MM.1S (cell line): Measurements from ENCODE around the gene PLPPR3.

Source experiments
- EZH2 ChIP-seq: fragments of 300-600 bp; sonication (generic); optimal IDR thresholded peaks from 2 replicates; pipeline ENCODE3; 2017; ENCODE audit warnings: low read depth, mild to moderate bottlenecking, antibody characterized with exemption, low read length, mixed read lengths
- TF ChIP-seq, protein P1 (sequence below): fragments of 300-600 bp; sonication (generic); IDR thresholded peaks from 2 replicates; pipeline ENCODE4 v1.5.1; 2016; ENCODE audit warnings: antibody characterized with exemption, low read length, mixed read lengths

DNA sequence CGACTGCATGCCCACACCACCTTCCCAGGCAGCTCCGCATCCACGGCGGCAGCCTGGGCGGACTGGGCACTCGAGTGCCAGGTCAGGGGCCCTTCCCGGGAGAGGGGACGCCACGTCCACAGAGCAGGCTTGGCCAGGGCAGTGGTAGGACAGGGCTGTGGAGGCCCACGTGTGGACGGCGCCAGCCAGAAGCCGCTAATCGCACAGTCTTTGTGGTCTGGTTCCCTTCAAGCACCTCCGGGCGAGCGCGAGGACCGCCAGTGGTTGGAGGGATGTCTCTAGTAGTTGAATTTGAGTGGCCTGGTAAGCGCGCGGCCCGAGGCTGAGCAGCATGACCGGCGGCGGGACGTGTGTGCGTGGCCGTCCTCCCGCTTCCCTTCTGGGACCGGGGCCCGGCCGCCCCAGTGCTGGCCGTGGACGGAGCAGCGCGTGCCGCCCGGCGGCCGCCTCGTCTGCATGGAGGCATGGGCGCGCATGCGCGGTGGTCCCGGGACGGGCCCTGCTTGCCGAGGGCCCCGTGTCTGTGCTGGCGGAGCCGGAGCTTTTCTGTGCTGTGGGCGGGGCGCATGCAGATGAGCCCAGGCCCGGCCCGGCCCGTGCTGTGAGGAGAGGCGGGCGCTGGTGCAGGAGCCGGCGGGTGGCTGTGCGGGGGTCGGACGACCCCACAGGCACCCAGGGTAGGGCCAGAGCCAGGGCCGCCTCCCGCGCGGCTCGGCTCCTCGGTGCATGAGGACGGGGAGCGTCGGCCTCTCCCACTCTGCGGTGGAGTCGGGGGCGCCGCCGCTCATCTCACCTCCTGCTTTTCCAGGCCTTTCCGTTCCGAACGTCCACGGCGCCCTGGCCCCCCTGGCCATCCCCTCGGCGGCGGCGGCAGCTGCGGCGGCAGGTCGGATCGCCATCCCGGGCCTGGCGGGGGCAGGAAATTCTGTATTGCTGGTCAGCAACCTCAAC is 15.9 kb downstream of the PLPPR3 start:
- TF ChIP-seq, protein P1, sequence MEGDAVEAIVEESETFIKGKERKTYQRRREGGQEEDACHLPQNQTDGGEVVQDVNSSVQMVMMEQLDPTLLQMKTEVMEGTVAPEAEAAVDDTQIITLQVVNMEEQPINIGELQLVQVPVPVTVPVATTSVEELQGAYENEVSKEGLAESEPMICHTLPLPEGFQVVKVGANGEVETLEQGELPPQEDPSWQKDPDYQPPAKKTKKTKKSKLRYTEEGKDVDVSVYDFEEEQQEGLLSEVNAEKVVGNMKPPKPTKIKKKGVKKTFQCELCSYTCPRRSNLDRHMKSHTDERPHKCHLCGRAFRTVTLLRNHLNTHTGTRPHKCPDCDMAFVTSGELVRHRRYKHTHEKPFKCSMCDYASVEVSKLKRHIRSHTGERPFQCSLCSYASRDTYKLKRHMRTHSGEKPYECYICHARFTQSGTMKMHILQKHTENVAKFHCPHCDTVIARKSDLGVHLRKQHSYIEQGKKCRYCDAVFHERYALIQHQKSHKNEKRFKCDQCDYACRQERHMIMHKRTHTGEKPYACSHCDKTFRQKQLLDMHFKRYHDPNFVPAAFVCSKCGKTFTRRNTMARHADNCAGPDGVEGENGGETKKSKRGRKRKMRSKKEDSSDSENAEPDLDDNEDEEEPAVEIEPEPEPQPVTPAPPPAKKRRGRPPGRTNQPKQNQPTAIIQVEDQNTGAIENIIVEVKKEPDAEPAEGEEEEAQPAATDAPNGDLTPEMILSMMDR, result no peak
- TF ChIP-seq EZH2, result no peak
